WTC11 (cell line): ENCODE data around the gene SPTB. TPM values are rescaled to one million over a fixed set of nuclear protein-coding genes. Genes with fewer than 3 reads are reported as not detected.

Experiments
- ATAC-seq: fragments of 200-7000 bp; cut with Tn5 transposase; 2 replicates; pipeline ENCODE4 v1.10.0; 2021; ENCODE audit warnings: mild to moderate bottlenecking, moderate library complexity
- CTCF ChIA-PET: fragments of 300-600 bp; sonication (Branson Sonifier 250); formaldehyde crosslinking; loops from one replicate; lab custom pipeline; 2021; ENCODE audit warnings: antibody characterized with exemption; lab: Charles Lee
- POLR2A ChIA-PET: fragments of 350-600 bp; sonication (Branson Sonifier 250); formaldehyde crosslinking; loops from one replicate; lab custom pipeline; 2021; ENCODE audit warnings: antibody characterized with exemption; lab: Charles Lee
- DNase-seq: peaks from one replicate; pipeline ENCODE4 v3.0.0; 2021; ENCODE audit warnings: low spot score
- H3K27ac Mint-ChIP-seq: 2 replicates; pipeline ENCODE4 v1.8.0; 2021; ENCODE audit warnings: mixed read lengths
- H3K27me3 Mint-ChIP-seq: 2 replicates; pipeline ENCODE4 v1.8.0; 2021; ENCODE audit warnings: low read depth, mild to moderate bottlenecking, moderate library complexity, mixed read lengths
- H3K36me3 Mint-ChIP-seq: 2 replicates; pipeline ENCODE4 v1.8.0; 2021; ENCODE audit warnings: mixed read lengths
- H3K4me1 Mint-ChIP-seq: 2 replicates; pipeline ENCODE4 v1.8.0; 2022; ENCODE audit warnings: mixed read lengths
- H3K4me3 Mint-ChIP-seq: 2 replicates; pipeline ENCODE4 v1.8.0; 2021; ENCODE audit warnings: mild to moderate bottlenecking, moderate library complexity, mixed read lengths
- H3K9me3 Mint-ChIP-seq: 2 replicates; pipeline ENCODE4 v1.8.0; 2021; ENCODE audit warnings: mixed read lengths
- ARID4B ChIP-seq: sonication (generic); formaldehyde crosslinking; IDR thresholded peaks from 2 replicates; pipeline ENCODE4 v1.8.0; 2023; ENCODE audit warnings: missing genetic modification reagents, mild to moderate bottlenecking, borderline replicate concordance
- ATF3 ChIP-seq: sonication (generic); formaldehyde crosslinking; conservative IDR thresholded peaks from 2 replicates; pipeline ENCODE4 v1.8.1; 2022; ENCODE audit warnings: mild to moderate bottlenecking, missing genetic modification reagents
- E2F5 ChIP-seq: sonication (generic); formaldehyde crosslinking; IDR thresholded peaks from 2 replicates; pipeline ENCODE4 v1.8.1; 2022; ENCODE audit warnings: mild to moderate bottlenecking, moderate library complexity, missing genetic modification reagents
- EMX1 ChIP-seq: fragments of 250-450 bp; sonication (Bioruptor Pico); IDR thresholded peaks from 2 replicates; pipeline ENCODE4 v1.8.0; 2021; ENCODE audit warnings: mild to moderate bottlenecking
- FOXK1 ChIP-seq: sonication (generic); formaldehyde crosslinking; IDR thresholded peaks from 2 replicates; pipeline ENCODE4 v1.8.0; 2022; ENCODE audit warnings: mild to moderate bottlenecking, moderate library complexity, missing genetic modification reagents
- MLX ChIP-seq: sonication (generic); formaldehyde crosslinking; IDR thresholded peaks from 2 replicates; pipeline ENCODE4 v1.8.1; 2023; ENCODE audit warnings: mild to moderate bottlenecking, missing genetic modification reagents, moderate library complexity
- NR2C2 ChIP-seq: sonication (generic); formaldehyde crosslinking; IDR thresholded peaks from 2 replicates; pipeline ENCODE4 v1.8.0; 2022; ENCODE audit warnings: mild to moderate bottlenecking, missing genetic modification reagents
- OVOL2 ChIP-seq: fragments of 250-450 bp; sonication (Bioruptor Pico); IDR thresholded peaks from 2 replicates; pipeline ENCODE4 v1.9.0; 2021; ENCODE audit warnings: mild to moderate bottlenecking, borderline replicate concordance
- RELA ChIP-seq: sonication (generic); formaldehyde crosslinking; IDR thresholded peaks from 2 replicates; pipeline ENCODE4 v1.8.1; 2022; ENCODE audit warnings: missing genetic modification reagents, mild to moderate bottlenecking, borderline replicate concordance
- SOX15 ChIP-seq: fragments of 250-450 bp; sonication (Bioruptor Pico); IDR thresholded peaks from 2 replicates; pipeline ENCODE4 v1.9.0; 2021; ENCODE audit warnings: mild to moderate bottlenecking
- SP1 ChIP-seq: sonication (generic); formaldehyde crosslinking; conservative IDR thresholded peaks from 2 replicates; pipeline ENCODE4 v1.8.1; 2022; ENCODE audit warnings: missing genetic modification reagents
- USF2 ChIP-seq: sonication (generic); formaldehyde crosslinking; IDR thresholded peaks from 2 replicates; pipeline ENCODE4 v1.8.1; 2023; ENCODE audit warnings: mild to moderate bottlenecking, missing genetic modification reagents, moderate library complexity
- ZNF121 ChIP-seq: sonication (generic); formaldehyde crosslinking; IDR thresholded peaks from 2 replicates; pipeline ENCODE4 v1.8.0; 2023; ENCODE audit warnings: missing genetic modification reagents
- ZNF138 ChIP-seq: sonication (generic); formaldehyde crosslinking; conservative IDR thresholded peaks from 2 replicates; pipeline ENCODE4 v1.8.1; 2022; ENCODE audit warnings: mild to moderate bottlenecking, moderate library complexity, missing genetic modification reagents
- ZNF219 ChIP-seq: sonication (generic); formaldehyde crosslinking; IDR thresholded peaks from 2 replicates; pipeline ENCODE4 v1.8.0; 2023; ENCODE audit warnings: missing genetic modification reagents, mild to moderate bottlenecking, borderline replicate concordance
- ZNF263 ChIP-seq: sonication (generic); formaldehyde crosslinking; IDR thresholded peaks from 2 replicates; pipeline ENCODE4 v1.8.1; 2022; ENCODE audit warnings: low read depth, mild to moderate bottlenecking, moderate library complexity, missing genetic modification reagents
- ZNF512 ChIP-seq: sonication (generic); formaldehyde crosslinking; IDR thresholded peaks from 2 replicates; pipeline ENCODE4 v1.8.1; 2022; ENCODE audit warnings: missing genetic modification reagents, borderline replicate concordance
- total RNA-seq: library from RNA; stranded (reverse); gene quantifications from 3 replicates; pipeline ENCODE4 v1.2.3, GENCODE V29; 2021
- TF ChIP-seq, protein P1 (sequence below): sonication (generic); formaldehyde crosslinking; IDR thresholded peaks from 2 replicates; pipeline ENCODE4 v1.8.1; 2023; ENCODE audit warnings: mild to moderate bottlenecking, missing genetic modification reagents

The SPTB gene
- total RNA-seq, 1 experiment from 2014 or later = 3.2 TPM

DNA sequence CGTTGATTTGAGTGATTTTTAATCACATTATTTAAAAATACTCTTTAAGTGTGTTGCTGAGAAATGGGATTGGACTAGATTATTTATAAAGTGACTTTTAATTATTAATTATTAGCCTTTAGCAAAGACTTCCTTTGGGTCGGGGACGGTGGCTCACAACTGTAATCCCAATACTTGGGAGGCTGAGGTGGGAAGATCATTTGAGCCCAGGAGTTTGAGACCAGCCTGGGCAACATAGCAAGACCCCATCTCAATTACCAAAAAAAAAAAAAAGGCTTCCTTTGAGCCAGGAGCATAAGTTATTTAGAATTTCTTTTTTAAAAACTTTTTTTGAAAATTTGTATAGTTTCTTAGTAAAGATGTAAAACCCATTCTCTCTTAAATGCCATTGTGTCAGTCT, 43.3 kb upstream of the SPTB start:
- CTCF ChIA-PET = interaction anchor here (1.3 to 1.7 kb wide), 2 partner anchors 12 to 97 kb away, joined by 3 to 6 read pairs; no protein-coding TSS in a partner anchor

GRCh38 chr14:64920465-64920864, 40.8 kb upstream of the SPTB start:
- Mint-ChIP-seq H3K36me3 (peaks cover 22% of the 10 kb centered on the region), H3K4me3 (no peak overlapping the region), H3K9me3 (peaks cover 7% of the 10 kb centered on the region; the same call in 1 of the 2 replicates), H3K27me3 (no peaks in the 10 kb centered on the region), H3K27ac (peak overlapping the region; percentile 5; the same call in 1 of the 2 replicates), H3K4me1 (peaks cover 7% of the 10 kb centered on the region)
- DNase-seq (no peak), ATAC-seq (no peak)
- POLR2A ChIA-PET = no interaction called here
- CTCF ChIA-PET = no interaction called here
- TF ChIP-seq OVOL2 (CRISPR knock-in tag) (no peak), FOXK1 (no peak), ZNF263 (CRISPR knock-in tag) (no peak), ZNF138 (no peak), SP1 (no peak), USF2 (CRISPR knock-in tag) (no peak), RELA (CRISPR knock-in tag) (no peak), MLX (CRISPR knock-in tag) (no peak), ZNF512 (CRISPR knock-in tag) (no peak), SOX15 (no peak), ATF3 (CRISPR knock-in tag) (no peak), ZNF219 (CRISPR knock-in tag) (no peak)
- TF ChIP-seq, protein P1, sequence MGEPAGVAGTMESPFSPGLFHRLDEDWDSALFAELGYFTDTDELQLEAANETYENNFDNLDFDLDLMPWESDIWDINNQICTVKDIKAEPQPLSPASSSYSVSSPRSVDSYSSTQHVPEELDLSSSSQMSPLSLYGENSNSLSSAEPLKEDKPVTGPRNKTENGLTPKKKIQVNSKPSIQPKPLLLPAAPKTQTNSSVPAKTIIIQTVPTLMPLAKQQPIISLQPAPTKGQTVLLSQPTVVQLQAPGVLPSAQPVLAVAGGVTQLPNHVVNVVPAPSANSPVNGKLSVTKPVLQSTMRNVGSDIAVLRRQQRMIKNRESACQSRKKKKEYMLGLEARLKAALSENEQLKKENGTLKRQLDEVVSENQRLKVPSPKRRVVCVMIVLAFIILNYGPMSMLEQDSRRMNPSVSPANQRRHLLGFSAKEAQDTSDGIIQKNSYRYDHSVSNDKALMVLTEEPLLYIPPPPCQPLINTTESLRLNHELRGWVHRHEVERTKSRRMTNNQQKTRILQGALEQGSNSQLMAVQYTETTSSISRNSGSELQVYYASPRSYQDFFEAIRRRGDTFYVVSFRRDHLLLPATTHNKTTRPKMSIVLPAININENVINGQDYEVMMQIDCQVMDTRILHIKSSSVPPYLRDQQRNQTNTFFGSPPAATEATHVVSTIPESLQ (CRISPR knock-in tag) = no peak

More for the DNA sequence above, 43.3 kb upstream of the SPTB start:
- no peak overlapping the region for H3K27ac Mint-ChIP-seq
- TF ChIP-seq ZNF121 (0 out of 2 replicates have a peak, but pooled peaks have one; percentile 51), ARID4B (no peak), EMX1 (no peak), E2F5 (CRISPR knock-in tag) (no peak), NR2C2 (CRISPR knock-in tag) (no peak)
- POLR2A ChIA-PET = interaction anchor here (0.7 kb wide), 1 partner anchor 34 kb away, joined by 3 read pairs; no protein-coding TSS in a partner anchor
- H3K4me1 Mint-ChIP-seq = 0 out of 2 replicates have a peak, but pooled peaks cover 3% of the 10 kb centered on the region
- DNase-seq (no peak), ATAC-seq (no peak)
- H3K27me3 Mint-ChIP-seq = no peaks in the 10 kb centered on the region
- peaks cover 24% of the 10 kb centered on the region for H3K36me3 Mint-ChIP-seq
- no peak overlapping the region for H3K4me3 Mint-ChIP-seq
- peaks cover 7% of the 10 kb centered on the region; the same call in 1 of the 2 replicates for H3K9me3 Mint-ChIP-seq
